ENCODE data around the gene SLC34A3.

Gene SLC34A3

DNA sequence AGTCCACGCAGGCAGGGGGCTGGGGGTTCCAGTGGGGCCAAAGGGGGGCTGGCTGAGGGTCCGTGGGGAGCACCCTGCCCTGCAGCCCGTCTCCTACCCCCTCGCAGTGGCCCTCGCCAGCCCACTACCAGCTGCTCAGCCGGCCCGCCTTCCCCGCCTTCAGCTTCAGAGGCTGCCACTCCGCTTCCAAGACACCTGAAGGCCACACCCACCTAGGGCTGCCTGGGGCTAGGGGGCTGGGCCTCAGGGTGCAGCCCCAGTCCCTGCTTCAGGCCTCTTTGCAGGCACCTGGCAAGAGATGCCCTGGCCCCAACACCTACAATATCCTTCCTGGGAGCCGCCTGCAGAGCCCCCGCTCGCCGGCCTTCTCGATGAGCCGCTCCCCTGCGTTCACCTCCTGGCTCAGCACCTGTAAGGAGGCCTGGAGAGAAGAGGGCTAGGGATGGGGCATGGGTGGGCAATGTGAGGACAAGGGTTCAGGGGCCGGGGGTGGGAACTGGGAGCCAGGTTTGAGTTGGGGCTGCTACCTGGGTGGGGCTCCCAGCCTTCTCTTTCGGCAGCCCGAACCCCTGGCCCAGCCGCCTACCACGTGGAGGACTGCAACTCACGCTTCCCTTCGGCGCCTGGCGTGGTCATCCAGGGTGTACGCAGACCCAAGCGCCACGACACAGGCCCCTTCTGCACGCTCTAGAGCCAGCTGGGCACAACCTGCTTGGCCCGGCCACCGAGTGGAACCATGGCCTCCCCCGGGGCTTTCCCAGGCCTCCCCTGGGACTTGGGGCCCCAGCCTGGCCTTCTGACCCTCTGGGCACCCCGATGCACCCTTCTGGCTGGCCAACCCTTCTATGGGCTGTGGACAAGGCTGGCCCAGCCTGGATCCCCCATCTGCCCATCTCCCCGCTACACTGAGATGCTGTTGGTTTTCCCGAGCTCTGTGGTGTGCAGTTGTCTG lies 22.1 kb downstream of the SLC34A3 start:
- DNase-seq (ENCODE audit: low spot score): no peak
- no peak overlapping the region for H3K4me3 ChIP-seq (ENCODE audit: severe bottlenecking)
- H3K27ac ChIP-seq (ENCODE audit: poor library complexity, severe bottlenecking): no peak overlapping the region
- peaks cover 15% of the 10 kb centered on the region for H3K36me3 ChIP-seq (ENCODE audit: low read depth)
- H3K27me3 ChIP-seq (ENCODE audit: insufficient read depth, poor library complexity, severe bottlenecking): no peaks in the 10 kb centered on the region
- no peak for TF ChIP-seq CTCF (IDR thresholded peaks at IDR 0.05; ENCODE audit: poor library complexity, severe bottlenecking)
- no peaks in the 10 kb centered on the region for H3K9me3 ChIP-seq (ENCODE audit: severe bottlenecking)
- peaks cover 7% of the 10 kb centered on the region for H3K4me1 ChIP-seq (ENCODE audit: insufficient read depth, poor library complexity, severe bottlenecking)
- ATAC-seq (ENCODE audit: low read depth): peak; percentile 18; the same call in 1 of the 3 replicates

- Histone ChIP-seq H3K27ac (ENCODE audit: poor library complexity, severe bottlenecking) (peak overlapping the region; percentile 68), H3K4me1 (ENCODE audit: insufficient read depth, poor library complexity, severe bottlenecking) (peaks cover 7% of the 10 kb centered on the region), H3K36me3 (ENCODE audit: low read depth) (peaks cover 27% of the 10 kb centered on the region), H3K27me3 (ENCODE audit: insufficient read depth, poor library complexity, severe bottlenecking) (no peaks in the 10 kb centered on the region), H3K9me3 (ENCODE audit: severe bottlenecking) (no peaks in the 10 kb centered on the region), H3K4me3 (ENCODE audit: severe bottlenecking) (peak overlapping the region; percentile 99)
- TF ChIP-seq CTCF (IDR thresholded peaks at IDR 0.05; ENCODE audit: poor library complexity, severe bottlenecking): no peak
- no peak for DNase-seq (ENCODE audit: low spot score)
- 0 out of 3 replicates have a peak, but pooled peaks have one; percentile 8 for ATAC-seq (ENCODE audit: low read depth)
Measured at GRCh38 chr9:137253717-137254623, 23.3 kb downstream of the SLC34A3 start.

GRCh38 chr9:137254624-137255447 lies 24.1 kb downstream of the SLC34A3 start, which contains the start of gene NELFB:
Gene NELFB (plus strand): TSS chr9:137255327.
- H3K4me3 ChIP-seq (ENCODE audit: severe bottlenecking): peak within 1 kb of the TSS; percentile 99
- H3K9me3 ChIP-seq (ENCODE audit: severe bottlenecking): no peaks in the 10 kb centered on the region
- no peak for TF ChIP-seq CTCF (IDR thresholded peaks at IDR 0.05; ENCODE audit: poor library complexity, severe bottlenecking)
- peaks cover 7% of the 10 kb centered on the region for H3K4me1 ChIP-seq (ENCODE audit: insufficient read depth, poor library complexity, severe bottlenecking)
- ATAC-seq (ENCODE audit: low read depth) (peak; percentile 73), DNase-seq (ENCODE audit: low spot score) (no peak)
- peak within 1 kb of the TSS; percentile 68 for H3K27ac ChIP-seq (ENCODE audit: poor library complexity, severe bottlenecking)
- H3K36me3 ChIP-seq (ENCODE audit: low read depth): peaks cover 31% of the 10 kb centered on the region
- no peaks in the 10 kb centered on the region for H3K27me3 ChIP-seq (ENCODE audit: insufficient read depth, poor library complexity, severe bottlenecking)

DNA sequence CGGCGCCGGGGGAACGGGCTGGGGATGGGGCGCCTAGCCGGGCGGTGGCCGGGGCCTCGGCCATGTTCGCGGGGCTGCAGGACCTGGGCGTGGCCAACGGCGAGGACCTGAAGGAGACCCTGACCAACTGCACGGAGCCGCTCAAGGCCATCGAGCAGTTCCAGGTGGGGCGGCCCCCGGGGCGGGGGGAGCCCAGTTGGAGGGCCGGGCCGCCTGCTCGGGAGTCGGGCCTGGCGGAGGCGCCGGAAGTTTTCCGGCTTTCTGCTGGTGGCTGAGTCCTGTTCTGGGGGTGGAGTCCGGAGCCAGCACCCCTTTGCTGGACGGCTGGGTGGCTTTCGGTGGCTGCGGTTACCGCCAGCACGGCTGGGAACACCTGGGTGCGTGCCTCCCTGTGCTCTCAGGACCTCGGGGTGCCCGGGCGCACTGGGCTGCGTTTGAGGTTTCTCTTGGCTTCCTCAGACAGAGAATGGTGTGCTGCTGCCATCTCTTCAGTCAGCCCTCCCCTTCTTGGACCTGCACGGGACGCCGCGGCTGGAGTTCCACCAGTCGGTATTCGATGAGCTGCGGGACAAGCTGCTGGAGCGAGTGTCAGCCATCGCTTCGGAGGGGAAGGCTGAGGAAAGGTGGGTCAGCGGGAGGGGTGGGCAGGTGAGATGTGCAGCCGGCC lies 24.9 kb downstream of the SLC34A3 start:
- Histone ChIP-seq H3K4me1 (ENCODE audit: insufficient read depth, poor library complexity, severe bottlenecking) (peaks cover 7% of the 10 kb centered on the region), H3K4me3 (ENCODE audit: severe bottlenecking) (peak overlapping the region; percentile 99), H3K27ac (ENCODE audit: poor library complexity, severe bottlenecking) (peak overlapping the region; percentile 68), H3K36me3 (ENCODE audit: low read depth) (peaks cover 31% of the 10 kb centered on the region), H3K9me3 (ENCODE audit: severe bottlenecking) (no peaks in the 10 kb centered on the region), H3K27me3 (ENCODE audit: insufficient read depth, poor library complexity, severe bottlenecking) (no peaks in the 10 kb centered on the region)
- peak; percentile 7 for ATAC-seq (ENCODE audit: low read depth)
- no peak for TF ChIP-seq CTCF (IDR thresholded peaks at IDR 0.05; ENCODE audit: poor library complexity, severe bottlenecking)
- no peak for DNase-seq (ENCODE audit: low spot score)

All from RWPE2 (cell line).